Measurements from ENCODE around the gene LMNA. TPM values are rescaled to one million over a fixed set of nuclear protein-coding genes. Genes with fewer than 3 reads are reported as not detected.

The LMNA gene
- total RNA-seq, 2 experiments from 2014 or later, result 6.5 to 14.3 TPM

DNA sequence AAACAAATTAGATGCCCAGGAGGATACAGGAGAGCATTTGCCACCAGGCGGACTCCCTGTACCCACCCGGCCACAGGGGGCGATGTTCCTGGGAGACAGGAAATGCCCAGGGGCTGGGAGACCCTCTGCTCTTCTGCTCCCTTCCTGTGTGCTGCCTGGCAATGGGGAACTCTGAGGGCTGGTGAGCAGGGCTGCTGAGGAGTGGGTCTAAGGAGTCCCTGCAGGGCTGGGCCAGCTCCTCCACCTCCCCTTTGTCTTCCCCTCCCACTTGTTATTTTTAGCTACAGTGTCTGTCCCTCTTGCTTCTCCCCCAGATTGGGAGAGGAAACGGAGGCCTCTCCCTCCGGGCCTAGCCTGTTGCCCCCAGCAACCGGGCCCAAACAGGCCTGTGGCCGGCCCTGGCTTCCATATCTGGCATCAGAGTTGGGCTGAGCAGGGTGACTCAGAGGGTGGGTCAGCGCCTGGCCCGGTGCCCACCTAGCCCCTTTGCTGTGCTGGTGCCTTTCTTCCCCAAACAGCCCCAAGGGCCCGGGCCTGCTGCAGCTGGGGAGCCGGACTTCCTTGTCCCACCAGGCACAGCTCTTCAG lies 11.6 kb downstream of the LMNA start:
- TF ChIP-seq, protein P1, sequence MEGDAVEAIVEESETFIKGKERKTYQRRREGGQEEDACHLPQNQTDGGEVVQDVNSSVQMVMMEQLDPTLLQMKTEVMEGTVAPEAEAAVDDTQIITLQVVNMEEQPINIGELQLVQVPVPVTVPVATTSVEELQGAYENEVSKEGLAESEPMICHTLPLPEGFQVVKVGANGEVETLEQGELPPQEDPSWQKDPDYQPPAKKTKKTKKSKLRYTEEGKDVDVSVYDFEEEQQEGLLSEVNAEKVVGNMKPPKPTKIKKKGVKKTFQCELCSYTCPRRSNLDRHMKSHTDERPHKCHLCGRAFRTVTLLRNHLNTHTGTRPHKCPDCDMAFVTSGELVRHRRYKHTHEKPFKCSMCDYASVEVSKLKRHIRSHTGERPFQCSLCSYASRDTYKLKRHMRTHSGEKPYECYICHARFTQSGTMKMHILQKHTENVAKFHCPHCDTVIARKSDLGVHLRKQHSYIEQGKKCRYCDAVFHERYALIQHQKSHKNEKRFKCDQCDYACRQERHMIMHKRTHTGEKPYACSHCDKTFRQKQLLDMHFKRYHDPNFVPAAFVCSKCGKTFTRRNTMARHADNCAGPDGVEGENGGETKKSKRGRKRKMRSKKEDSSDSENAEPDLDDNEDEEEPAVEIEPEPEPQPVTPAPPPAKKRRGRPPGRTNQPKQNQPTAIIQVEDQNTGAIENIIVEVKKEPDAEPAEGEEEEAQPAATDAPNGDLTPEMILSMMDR (conservative IDR thresholded peaks at IDR 0.05; ENCODE audit: low read length), result peak; percentile 77
- no peak for TF ChIP-seq EZH2phosphoT487 (IDR thresholded peaks at IDR 0.05; ENCODE audit: borderline replicate concordance, low read depth, low read length)
- BruUV-seq (replicated peaks), result no TSS peak
- Histone ChIP-seq H3K9me2 (ENCODE audit: insufficient read depth, low read length) (no peaks in the 10 kb centered on the region), H2AFZ (ENCODE audit: low read length) (peak overlapping the region; percentile 80), H3K36me3 (ENCODE audit: insufficient read depth, low read length) (no peaks in the 10 kb centered on the region), H3K4me1 (ENCODE audit: insufficient read depth, low read length, poor library complexity, severe bottlenecking) (peaks cover 31% of the 10 kb centered on the region), H3K4me3 (ENCODE audit: low read depth, low read length, poor library complexity, severe bottlenecking) (peak overlapping the region; percentile 70), H3K9me3 (ENCODE audit: low read length) (no peaks in the 10 kb centered on the region), H4K20me1 (ENCODE audit: insufficient read depth, low read length) (no peaks in the 10 kb centered on the region), H3K79me2 (ENCODE audit: insufficient read depth, low read depth, low read length) (no peaks in the 10 kb centered on the region), H3K27ac (ENCODE audit: low read depth, low read length, poor library complexity, severe bottlenecking) (peak overlapping the region; percentile 25), H3K4me2 (ENCODE audit: low read length) (peak overlapping the region; percentile 66)
- intact Hi-C loops (cut with micrococcal nuclease; ENCODE audit: unreplicated experiment), result loop anchor here (10.0 kb wide), 1 partner anchor 319 kb away; no protein-coding TSS in a partner anchor
- POLR2A ChIA-PET, result no interaction called here
- CTCF ChIA-PET (ENCODE audit: unreplicated experiment), result interaction anchor here (0.6 to 1.2 kb wide), 3 partner anchors 24 to 36 kb away, joined by 3 to 5 read pairs (median 3); no protein-coding TSS in a partner anchor
- DNase-seq (ENCODE audit: low spot score), result peak; percentile 76

DNA sequence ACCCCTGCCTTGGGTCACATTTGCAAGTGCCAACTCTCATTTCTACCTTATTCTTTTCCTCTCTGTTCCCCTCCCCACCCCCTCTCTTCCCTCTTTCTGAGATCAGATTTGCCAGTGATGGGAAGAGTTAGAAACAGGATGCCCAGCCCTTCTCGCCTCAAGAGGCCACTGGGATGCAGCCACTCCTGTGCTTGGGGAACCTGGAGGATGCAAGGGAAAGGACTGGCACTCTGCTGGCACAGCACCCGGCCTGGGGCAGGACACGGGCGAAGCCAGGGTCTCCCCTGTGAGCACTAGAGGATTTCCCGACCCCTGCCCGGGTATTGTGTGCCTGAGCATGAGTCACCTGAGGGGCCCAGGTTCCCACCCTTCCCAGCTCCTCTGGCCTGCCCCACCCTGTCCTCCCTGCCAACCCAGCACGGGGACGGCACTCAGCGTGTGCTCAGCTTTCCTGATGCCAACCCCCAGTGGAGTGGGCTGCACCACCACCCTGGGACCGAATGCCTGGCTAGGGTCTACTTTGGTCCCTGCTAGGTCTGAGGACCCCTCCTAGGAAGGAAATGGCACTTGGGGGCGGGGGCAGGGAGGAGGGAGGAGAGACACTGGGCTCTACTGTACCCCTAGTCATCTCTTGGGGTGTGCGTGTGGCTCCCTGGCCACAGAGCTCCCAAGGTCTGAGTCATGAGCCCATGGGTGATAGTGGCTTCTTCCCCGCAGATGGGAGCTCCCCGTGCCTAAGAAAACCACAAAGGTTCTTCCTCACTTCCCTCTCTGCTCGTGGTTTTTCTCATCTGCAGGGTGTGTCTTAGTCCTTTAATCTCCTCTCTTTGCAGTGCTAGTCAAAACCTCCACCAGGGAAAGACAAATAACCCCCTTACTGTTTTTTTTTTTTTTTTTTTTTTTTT lies 12.4 kb downstream of the LMNA start:
- no peak for TF ChIP-seq EZH2phosphoT487 (IDR thresholded peaks at IDR 0.05; ENCODE audit: borderline replicate concordance, low read depth, low read length)
- TF ChIP-seq, protein P1 (conservative IDR thresholded peaks at IDR 0.05; ENCODE audit: low read length), result no peak
- Histone ChIP-seq H2AFZ (ENCODE audit: low read length) (peak overlapping the region; percentile 80; the same call in 1 of the 2 replicates), H3K27ac (ENCODE audit: low read depth, low read length, poor library complexity, severe bottlenecking) (no peak overlapping the region), H3K9me2 (ENCODE audit: insufficient read depth, low read length) (no peaks in the 10 kb centered on the region), H3K36me3 (ENCODE audit: insufficient read depth, low read length) (no peaks in the 10 kb centered on the region), H4K20me1 (ENCODE audit: insufficient read depth, low read length) (no peaks in the 10 kb centered on the region), H3K4me3 (ENCODE audit: low read depth, low read length, poor library complexity, severe bottlenecking) (peak overlapping the region; percentile 70), H3K9me3 (ENCODE audit: low read length) (no peaks in the 10 kb centered on the region), H3K4me1 (ENCODE audit: insufficient read depth, low read length, poor library complexity, severe bottlenecking) (peaks cover 31% of the 10 kb centered on the region), H3K4me2 (ENCODE audit: low read length) (peak overlapping the region; percentile 66), H3K79me2 (ENCODE audit: insufficient read depth, low read depth, low read length) (no peaks in the 10 kb centered on the region)
- DNase-seq (ENCODE audit: low spot score), result peak; percentile 43
- intact Hi-C loops (cut with micrococcal nuclease; ENCODE audit: unreplicated experiment), result loop anchor here (10.0 kb wide), 1 partner anchor 318 kb away; no protein-coding TSS in a partner anchor
- CTCF ChIA-PET (ENCODE audit: unreplicated experiment), result interaction anchor here (0.6 to 2.3 kb wide), 8 partner anchors 10 to 156 kb away, joined by 3 to 13 read pairs (median 4); partner anchors contain the start of gene SMG5
- POLR2A ChIA-PET, result interaction anchor here (0.6 to 1.0 kb wide), 4 partner anchors 28 to 249 kb away, joined by 3 to 4 read pairs (median 3); no protein-coding TSS in a partner anchor
- BruUV-seq (replicated peaks), result no TSS peak

Measured in OCI-LY7 (cell line).